ENCODE results near the gene CPA4.

- no peak for TF ChIP-seq CTCF (conservative IDR thresholded peaks at IDR 0.05; ENCODE audit: low read length)
- no peak for TF ChIP-seq EZH2phosphoT487 (IDR thresholded peaks at IDR 0.05; ENCODE audit: borderline replicate concordance, low read depth, low read length)
Measured at GRCh38 chr7:130288168-130288567, 4.8 kb upstream of the CPA4 start.
